ENCODE measurements around the gene MYH14.

GRCh38 chr19:50258918-50259372, 55.5 kb downstream of the MYH14 start:
- TF ChIP-seq CTCF (IDR thresholded peaks at IDR 0.05) (peak; percentile 81), EZH2 (IDR thresholded peaks at IDR 0.05) (no peak), EZH2phosphoT487 (IDR thresholded peaks at IDR 0.05) (no peak)

All from neural progenitor cell (in vitro differentiated cells).